Stimulated activated CD8-positive, alpha-beta memory T cell treated with anti-CD3 and anti-CD28 coated beads, Interleukin-2, amount 100 ng/mL, for 48 hours (primary cell): ENCODE data around the gene FGF3.

Experiments used
- DNase-seq, 2 donors: peaks; one replicate each; pipeline ENCODE4 v3.0.0-alpha.2; 2020; ENCODE audit warnings: low read depth in 2 of 2

The FGF3 gene

DNA sequence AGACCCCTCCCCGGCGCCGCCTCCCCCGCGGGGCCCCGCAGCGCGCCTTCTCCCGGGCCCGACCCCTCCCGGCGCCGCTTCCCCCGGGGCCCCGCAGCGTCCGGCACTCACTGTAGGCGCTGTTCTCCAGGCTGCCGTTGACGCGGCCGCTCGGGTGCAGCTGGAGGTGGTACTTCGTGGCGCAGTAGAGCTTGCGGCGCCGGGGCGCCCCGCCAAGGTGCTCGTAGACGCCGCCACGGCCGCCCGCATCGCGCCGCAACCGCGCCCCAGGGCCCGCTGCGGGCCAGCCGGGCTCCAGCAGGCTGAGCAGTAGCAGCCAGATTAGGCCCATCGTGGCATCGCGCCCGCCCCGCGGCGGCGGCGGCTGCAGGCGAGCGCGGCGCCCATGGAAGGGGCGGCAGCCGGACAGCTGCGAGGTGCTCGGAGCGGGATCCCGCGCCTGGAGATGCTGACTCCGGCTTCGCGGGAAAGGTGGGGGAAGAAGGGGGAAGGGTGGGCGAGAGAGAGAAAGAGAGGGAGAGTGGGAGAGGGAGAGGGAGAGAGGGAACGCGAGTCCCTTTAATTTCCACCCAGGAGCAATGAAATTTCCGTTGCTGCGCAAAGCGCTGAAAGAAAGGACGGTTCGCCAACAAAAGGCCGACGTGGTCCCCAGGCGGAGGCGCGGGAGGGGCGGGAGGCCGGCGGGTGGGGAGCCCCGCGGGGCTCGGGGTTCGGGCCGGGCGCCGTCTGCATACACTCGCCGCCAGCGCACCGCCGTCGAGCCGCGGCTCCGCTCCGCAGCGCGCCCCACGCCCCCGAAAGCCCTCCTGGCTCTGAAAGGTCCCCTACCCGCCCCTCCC is at the start of gene FGF3:
Gene FGF3 (minus strand): TSS at position 814 of the 839 bp plus-strand sequence. CDS start 483 bp downstream, at position 331.
- no peak for DNase-seq

DNA sequence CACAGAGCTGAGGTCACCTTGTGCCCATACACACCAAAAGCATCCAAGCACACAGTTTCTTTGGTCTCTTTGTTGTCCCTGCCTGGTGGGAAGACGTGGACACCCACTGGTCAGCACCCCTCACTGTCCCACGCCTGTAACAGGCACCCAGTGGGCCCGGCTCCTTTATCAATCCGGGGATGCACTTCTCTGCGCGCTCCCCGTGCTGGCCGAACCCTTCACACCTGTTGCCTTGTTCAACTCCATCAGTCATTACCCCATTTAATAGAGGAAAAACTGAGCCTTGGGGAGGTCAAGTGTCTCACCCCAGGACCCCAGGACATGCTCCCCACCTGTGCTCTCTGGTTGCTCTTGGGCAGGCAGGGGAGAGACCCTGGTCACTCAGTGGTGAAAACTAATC is 49.7 kb upstream of the FGF3 start:
- DNase-seq, result no peak

DNA sequence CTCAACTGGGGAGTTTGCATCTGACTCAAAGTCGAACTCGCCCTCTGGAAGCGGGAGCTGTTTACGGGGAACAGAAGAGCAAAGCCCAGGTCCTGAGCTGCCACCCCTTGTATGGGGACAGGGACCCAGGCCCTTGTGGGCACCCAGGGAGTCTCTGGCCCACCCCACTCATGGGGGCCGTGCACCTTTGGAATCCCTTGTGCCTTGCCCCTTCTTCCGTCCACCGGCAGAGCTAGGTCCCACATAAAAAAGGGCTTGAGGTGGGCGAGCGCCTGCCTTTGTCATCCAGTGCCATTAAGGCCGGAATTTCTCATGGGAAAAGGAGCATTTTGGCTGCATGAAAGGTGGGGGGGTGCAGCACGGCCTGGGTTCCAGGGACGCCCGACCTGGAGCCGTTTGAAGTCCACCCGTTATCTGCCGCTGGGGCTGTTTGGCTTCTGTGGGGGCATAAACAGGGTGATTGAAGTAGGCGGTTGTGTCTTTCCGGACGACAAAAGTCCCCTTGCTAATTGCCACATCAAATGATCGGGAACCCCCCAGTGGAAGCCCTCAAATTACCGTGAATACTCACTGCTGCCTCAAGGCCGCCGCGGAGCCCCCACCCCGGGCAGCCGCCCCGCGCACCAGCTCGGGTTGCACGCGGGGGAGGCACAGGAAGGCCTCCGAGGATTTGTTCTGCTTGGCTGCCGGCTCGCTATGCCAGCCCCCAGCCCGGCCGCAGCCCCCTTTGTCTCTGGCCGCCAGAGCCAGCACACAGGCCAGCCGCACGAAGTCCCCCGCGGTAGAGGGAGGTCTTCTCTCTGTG is 49.0 kb upstream of the FGF3 start:
- no peak for DNase-seq

GRCh38 chr11:69867076-69868005 is 48.1 kb upstream of the FGF3 start:
- no peak for DNase-seq

GRCh38 chr11:69866648-69867047 is 47.4 kb upstream of the FGF3 start:
- no peak for DNase-seq

GRCh38 chr11:69865707-69866106 is 46.5 kb upstream of the FGF3 start:
- DNase-seq, result no peak

DNA sequence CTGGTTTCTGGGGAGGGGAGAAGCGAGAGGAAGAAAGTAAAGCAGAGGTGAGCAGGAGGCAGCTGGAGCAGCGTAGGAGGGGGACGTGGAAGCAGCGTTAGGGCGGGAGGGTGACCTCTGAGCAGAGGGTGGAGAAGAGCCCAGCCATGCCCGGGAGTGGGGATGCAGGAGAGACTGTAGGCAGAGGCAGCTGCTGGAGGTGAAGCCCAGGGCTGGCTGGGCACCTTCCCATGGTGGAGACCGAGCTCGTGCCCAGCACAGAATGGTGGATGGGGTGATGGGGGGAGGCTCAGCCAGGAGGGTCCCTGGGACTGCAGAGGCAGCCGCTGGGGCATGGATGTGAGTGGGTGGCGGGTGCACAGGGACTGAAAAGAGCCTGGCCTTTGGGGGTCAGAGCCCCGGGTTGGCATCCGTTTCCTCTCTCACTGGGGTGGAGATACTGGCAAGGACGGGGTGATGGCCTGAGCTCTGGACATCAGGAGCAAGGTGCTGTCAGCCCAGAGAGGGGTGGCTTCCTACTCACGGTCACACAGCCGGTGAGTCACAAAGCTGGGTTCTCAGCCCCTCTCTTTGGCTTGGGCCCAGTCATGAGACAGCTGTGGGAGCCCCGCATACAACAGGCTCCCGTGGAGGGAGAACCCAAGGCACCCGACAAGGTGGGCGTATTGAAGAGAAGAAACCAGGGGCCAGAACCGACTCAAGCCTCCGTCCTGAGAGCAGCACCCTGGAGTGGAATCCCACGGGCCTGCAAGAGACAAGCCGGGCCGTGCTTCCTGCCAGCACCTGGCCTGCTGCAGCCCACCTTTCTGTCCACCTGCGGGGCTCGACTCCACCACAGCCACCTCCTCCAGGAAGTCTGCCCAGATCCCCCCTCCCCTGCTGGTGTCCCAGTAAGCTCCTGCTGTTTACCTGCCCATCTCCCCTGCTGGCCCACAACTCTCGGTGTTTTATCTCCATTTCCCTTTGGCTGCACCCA is 45.8 kb upstream of the FGF3 start:
- DNase-seq, result no peak

- DNase-seq, result no peak
Measured at GRCh38 chr11:69863544-69864200, 44.5 kb upstream of the FGF3 start.

GRCh38 chr11:69862797-69863543 is 43.8 kb upstream of the FGF3 start:
- DNase-seq, result no peak

- DNase-seq, result no peak
Measured at GRCh38 chr11:69862331-69862771, 43.1 kb upstream of the FGF3 start.

DNA sequence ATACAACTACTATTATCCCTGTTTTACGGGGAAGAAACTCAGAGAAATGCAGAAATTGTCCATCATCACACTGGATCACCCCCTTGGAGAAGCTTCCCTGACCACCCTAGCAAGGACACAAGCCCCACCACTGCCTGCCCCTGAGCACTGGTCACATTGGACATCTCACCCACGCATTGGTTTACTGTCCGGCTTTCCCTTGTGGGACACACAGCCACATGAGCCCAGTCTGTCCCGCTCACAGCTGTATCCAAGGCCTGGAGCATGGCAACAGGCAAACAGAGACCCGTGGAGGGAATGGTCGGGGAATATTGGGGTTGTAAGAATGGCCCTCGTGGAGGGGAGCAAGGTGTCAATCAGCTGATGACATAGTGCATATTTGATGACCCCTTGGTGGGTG is 42.7 kb upstream of the FGF3 start:
- DNase-seq, result no peak

- DNase-seq, result no peak
Measured at GRCh38 chr11:69860796-69861445, 41.7 kb upstream of the FGF3 start.

DNA sequence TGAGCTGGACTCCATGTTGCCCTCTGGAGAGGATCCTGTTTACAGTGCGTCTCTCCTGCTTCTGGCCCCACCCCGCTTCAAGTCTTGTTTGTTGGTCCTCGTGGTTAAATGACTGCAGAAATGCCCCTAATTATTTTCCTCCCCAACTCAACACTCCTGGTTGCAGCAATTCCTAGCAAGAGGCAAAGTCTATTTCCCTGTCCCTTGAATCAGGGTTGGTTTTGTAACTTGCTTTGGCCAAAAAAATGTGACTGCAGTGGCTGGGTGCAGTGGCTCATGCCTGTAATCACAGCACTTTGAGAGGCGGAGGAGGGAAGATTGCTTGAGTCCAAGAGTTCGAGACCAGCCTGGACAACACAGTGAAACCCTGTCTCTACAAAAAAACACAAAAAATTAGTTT is 41.0 kb upstream of the FGF3 start:
- DNase-seq, result no peak

- no peak for DNase-seq
Measured at GRCh38 chr11:69859275-69859934, 40.2 kb upstream of the FGF3 start.

DNA sequence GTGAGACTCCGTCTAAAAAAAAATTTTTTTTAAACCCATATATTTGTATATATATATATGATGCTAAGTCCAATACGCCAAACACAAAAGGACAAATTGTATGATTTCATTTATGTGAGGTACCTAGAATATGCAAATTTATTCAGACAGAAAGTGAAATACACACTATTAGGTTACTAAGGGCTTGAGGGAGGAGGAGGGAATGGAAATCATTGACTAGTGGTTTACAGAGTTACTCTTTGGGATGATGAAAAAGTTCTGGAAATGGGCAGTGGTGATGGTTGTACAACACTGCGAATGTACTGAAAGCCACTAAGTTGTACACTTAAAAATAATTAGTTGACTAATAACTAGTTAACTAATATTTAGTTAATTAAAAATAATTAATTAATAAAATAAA is 36.2 kb upstream of the FGF3 start:
- DNase-seq, result no peak

DNA sequence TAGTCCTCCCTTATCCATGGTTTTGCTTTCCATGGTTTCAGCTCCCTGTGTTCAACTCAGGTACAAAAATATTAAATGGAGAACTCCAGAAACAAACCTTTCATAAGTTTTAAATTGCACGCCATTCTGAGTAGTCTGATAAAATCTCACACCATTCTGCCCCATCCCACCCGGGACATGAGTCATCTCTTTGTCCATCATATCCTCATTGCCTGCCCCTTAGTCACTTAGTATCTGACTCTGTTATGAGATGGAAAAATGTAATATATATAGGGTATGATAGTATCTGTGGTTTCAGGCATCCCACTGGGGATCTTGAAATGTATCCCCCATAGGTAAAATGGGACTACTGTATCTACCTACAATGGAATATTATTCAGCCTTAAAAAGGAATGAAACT is 35.5 kb upstream of the FGF3 start:
- no peak for DNase-seq

DNA sequence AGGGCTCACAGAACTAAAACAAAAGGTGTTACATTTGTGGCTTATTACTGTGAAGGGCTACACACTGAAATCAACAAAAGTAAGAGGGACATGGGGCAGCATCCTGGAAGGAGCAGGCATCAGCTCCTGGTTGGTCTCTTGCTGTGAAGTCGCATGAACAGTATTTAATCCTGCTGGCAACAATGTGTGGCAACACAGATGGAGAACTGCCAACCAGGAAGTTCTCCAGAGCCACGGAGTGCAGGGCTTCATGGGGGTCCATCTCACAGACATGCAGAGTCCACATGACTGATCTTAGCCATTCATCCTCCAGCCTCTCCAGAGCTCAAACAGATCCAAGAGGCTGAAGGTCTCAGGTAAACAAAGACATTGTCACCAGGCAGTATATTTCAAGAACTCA is 32.8 kb upstream of the FGF3 start:
- no peak for DNase-seq

DNA sequence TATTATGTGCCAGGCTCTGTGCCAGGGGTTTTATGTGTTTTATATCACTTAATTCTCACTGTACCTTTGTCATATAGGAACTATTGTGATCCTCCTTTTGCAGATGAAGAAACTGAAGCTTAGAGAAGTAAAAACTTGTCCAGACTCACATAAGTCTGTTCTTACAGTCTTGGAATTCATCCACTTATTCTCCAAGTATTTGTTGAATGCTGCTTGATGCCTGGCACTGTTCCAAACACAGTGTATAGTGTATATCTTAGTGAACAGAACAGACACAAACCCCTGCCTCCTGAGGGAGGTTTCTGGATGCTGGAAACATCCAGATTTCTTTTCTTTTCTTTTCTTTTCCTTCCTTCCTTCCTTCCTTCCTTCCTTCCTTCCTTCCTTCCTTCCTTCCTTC is 29.0 kb upstream of the FGF3 start:
- DNase-seq, result no peak
